Erythroblast (primary cell): ENCODE data around the gene GH2.
A peak's percentile ranks its signal among the peaks of the same experiment; 100 is the strongest.

Experiments
- DNase-seq, 2 experiments: peaks; one replicate each; lab custom pipeline; 2025; lab: John Stamatoyannopoulos, UW
- GATA1 ChIP-seq: IDR thresholded peaks from 2 replicates; pipeline ENCODE4 v1.6.1; 2011; ENCODE audit warnings: low read depth, mild to moderate bottlenecking, control low read depth, low read length, moderate library complexity
- POLR2A ChIP-seq: IDR thresholded peaks from 2 replicates; pipeline ENCODE4 v1.6.1; 2011; ENCODE audit warnings: mild to moderate bottlenecking, low read length

The GH2 gene

DNA sequence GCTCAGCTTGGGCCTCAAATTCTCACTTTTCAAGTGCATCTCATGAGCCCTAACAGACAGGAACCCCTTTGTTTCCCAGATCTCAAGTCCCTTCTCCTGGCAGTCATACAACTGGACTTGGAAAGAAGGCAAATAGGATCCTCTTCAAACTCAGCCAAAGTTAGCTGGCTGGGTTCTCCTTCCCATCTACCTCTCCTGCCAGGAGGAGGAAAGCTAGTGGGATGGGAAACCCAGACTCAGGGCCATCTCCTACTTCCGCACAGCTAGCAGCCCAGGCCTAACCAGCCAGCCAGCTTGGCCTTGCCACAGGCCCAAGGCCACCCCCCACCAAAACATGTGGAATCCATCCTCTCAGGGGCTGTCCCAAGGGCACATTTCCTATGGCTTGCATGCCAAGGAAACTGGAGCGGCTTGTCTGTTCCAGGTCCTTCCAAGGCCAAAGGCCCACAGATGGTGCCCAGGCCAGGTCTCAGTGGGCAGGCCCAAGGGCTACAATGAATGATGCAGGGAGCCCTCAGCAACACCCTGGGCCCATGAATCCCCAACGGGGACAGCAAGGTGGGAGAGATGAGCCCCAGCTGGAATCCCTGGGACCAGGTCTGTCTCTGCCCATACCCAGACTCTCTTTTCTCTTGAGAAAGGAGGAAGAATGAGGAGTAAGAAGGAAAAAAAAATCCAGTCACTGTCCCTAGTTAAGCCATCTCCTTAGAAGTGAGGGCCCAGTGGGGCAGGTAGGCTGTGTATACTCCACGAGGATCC lies 41.0 kb downstream of the GH2 start:
- DNase-seq = no peak
- TF ChIP-seq GATA1 = no peak
- TF ChIP-seq POLR2A = no peak

DNA sequence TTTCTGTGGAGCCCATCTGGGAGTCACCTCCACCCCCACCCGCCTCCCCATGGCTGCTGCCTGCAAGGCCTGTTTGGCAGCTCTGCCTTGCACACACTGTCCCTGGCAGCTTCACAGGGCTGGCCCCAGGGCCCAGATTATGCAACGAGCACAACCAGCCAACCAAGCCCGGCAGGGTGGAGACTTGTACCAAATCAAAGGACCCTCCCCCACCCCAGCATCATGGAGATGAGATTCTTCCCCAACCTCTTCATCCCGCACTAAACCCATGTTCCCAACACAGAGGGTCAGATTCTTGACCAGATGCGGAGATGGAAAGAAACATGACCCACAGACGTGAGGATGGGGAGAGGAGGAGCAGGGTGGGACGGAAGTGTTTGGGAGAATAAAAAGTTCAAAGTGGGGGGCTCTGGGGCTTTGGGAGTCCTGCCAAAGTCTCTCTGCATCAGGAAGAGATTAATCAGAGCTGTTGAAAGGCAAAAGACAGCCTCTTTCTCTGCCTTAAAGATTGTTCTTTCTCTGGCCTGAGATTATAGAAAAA lies 43.0 kb downstream of the GH2 start:
- DNase-seq = no peak
- TF ChIP-seq GATA1 (no peak), POLR2A (no peak)

- no peak for DNase-seq
- TF ChIP-seq POLR2A (no peak), GATA1 (no peak)
Observed at GRCh38 chr17:63837962-63838600, 43.7 kb downstream of the GH2 start.

DNA sequence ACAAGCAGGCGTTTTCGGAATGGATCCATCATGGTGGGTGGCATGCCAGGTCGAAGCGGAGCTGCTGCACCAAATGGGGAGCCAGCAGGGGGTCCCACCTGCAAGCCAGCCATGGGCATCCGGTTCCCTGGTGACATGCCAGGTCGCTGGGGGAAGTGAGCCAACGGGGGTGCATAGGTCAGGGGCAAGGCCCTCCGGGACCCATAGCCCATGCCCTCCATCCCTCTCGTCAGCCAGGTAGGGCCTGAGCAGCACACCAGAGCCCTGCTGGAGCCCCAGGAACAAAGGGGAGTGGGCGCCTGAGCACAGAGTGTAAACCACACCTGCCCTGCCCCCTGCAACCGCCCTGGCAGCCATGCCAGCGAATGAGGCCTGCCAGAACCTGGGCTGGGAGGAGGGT lies 44.3 kb downstream of the GH2 start:
- TF ChIP-seq POLR2A (no peak), GATA1 (no peak)
- no peak for DNase-seq

DNA sequence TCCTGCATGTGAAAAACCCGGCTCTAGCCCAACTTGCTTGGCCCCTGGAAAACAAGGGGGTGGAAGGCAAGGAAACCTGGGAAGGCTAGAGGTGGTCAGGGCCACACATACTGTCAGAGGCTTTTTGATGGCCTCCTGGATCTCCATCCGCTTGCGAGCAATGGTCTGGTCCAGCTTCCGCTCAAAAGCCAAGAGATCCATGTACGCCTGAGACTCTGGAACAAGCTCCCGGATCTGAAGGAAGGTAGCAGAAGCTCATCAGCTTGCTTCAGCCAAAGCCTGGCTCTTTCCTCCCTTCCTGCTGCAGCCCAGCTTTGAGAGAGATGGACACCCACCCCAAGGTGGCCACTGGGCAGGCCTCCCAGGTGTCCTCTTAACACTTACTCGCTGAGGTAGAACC lies 44.9 kb downstream of the GH2 start:
- DNase-seq = no peak
- no peak for TF ChIP-seq GATA1
- no peak for TF ChIP-seq POLR2A

GRCh38 chr17:63835167-63835720 lies 46.5 kb downstream of the GH2 start:
- DNase-seq = no peak
- no peak for TF ChIP-seq GATA1
- no peak for TF ChIP-seq POLR2A

GRCh38 chr17:63834431-63835166 lies 47.1 kb downstream of the GH2 start:
- peak; percentile 91 for DNase-seq

DNA sequence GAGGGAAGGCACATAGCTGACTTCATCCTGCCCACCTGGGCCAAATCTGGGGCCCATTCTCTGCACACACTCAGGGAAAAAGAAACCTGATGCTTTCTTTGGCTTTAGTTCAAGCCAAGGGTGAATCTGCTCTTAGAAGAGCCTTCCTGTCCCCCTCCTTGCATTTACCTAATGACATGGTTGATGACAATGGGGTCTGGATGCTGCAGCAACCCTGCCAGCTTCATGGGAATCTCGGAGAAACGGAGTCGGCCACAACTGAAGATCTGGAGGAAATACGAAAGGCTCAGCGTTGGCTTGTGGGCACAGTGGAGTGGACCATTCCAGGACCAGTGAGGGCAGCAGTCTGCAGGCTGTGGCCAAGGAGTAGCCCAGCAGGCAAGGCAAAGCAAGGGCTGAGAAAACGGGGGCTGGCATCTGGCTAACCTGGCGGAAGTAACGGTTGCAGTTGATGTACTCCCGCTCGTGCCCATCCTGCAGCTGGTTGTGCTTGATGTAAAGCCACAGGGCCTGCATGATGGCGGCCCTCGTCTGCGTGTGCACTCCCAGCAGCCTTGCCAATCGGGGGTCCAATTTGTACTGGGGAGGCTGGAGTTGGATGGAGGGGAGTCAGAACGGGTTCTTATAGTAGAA lies 47.9 kb downstream of the GH2 start:
- DNase-seq = no peak
- TF ChIP-seq GATA1 (no peak), POLR2A (no peak)

More at GRCh38 chr17:63834431-63835166, 47.1 kb downstream of the GH2 start:
- TF ChIP-seq GATA1 (no peak), POLR2A (no peak)

DNA sequence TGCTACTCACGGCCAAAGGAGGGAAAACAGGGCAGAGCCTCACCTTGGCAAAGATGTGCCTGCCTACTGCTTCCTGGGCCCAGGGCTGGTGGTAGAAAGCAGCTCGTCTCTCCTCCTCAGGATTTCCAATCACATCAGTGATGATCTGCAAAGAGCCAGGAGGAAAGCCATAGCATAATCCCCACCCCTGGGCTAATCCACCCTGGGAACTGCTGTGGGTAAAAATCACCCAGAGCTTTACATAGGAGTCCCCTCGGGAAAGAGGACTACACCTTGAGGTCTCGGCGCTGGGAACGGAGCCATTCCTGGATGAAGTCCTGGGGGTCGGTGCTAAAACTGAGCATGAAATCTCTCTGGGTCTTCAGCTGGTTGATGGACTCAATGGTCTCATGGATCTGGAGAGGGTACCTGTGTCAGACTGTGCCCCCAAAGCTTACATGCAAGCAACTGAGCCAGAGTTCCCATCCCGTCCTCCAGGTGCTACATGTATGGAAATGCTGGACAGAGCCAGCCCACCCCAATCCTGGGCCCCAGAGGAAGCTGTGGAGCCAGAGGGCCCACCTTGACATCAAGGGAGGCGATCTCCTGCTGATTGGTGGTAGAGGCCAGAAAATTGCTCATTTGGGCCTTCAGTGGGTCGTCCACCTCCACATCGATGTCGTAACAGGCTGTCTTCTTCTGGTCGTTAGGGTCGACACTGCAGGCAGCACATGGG lies 48.6 kb downstream of the GH2 start:
- TF ChIP-seq GATA1 (no peak), POLR2A (no peak)
- no peak for DNase-seq

DNA sequence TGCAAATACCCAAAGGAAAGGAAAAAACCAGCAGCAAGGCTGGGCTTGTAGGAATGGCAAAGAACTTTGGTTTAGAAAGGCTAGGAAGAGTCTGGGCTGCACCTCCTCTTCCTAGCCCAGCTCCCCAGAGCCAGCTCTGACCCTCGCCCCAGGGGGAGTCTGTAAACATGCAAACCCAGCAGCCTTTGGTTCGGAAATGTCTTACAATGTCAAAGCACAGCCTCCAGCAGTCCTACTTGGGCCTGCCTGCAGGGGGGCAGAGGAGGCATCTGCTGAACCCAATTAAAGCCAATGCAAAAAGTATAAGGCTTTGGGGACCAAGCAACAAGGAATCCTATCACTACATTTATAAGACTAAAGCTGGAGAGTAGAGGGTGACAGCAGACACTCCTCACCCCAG lies 49.3 kb downstream of the GH2 start:
- TF ChIP-seq GATA1 (no peak), POLR2A (no peak)
- no peak for DNase-seq

- TF ChIP-seq POLR2A (no peak), GATA1 (no peak)
Observed at GRCh38 chr17:63832014-63832413, 49.7 kb downstream of the GH2 start.

GRCh38 chr17:63831505-63831904 lies 50.2 kb downstream of the GH2 start:
- no peak for DNase-seq

More at GRCh38 chr17:63832014-63832413, 49.7 kb downstream of the GH2 start:
- DNase-seq = no peak

More at GRCh38 chr17:63831505-63831904, 50.2 kb downstream of the GH2 start:
- TF ChIP-seq GATA1 (no peak), POLR2A (no peak)
